HEK293 (cell line): ENCODE data around the gene PPEF1.

Experiments used
- CTCF ChIA-PET: fragments of 350-600 bp; formaldehyde crosslinking; extraction: SDS; loops from one replicate; lab custom pipeline; 2021; ENCODE audit warnings: antibody characterized with exemption; lab: Yijun Ruan, JAX
- POLR2A ChIA-PET: fragments of 300-600 bp; formaldehyde crosslinking; extraction: SDS; loops from one replicate; lab custom pipeline; 2020; ENCODE audit warnings: antibody characterized with exemption, inconsistent platforms; lab: Yijun Ruan, JAX
- H3K27ac ChIP-seq: fragments of 200-500 bp; sonication (Bioruptor generic); 2 replicates; pipeline ENCODE4 v1.5.1; 2014; ENCODE audit warnings: low read depth, low read length, control low read depth, inconsistent platforms; ENCODE audit errors: extremely low read depth
- H3K36me3 ChIP-seq, 2 experiments: fragments of 200-500 bp in 1 of 2; sonication (Bioruptor generic) in 1 of 2; 1 replicate in 1 of 2; 2 replicates in 1 of 2; pipeline ENCODE4 v1.5.1; 2014 to 2017; ENCODE audit warnings: inconsistent platforms in 2 of 2, low read length in 2 of 2; ENCODE audit not compliant: control insufficient read depth in 2 of 2, insufficient read depth in 1 of 2
- H3K4me1 ChIP-seq: fragments of 200-500 bp; sonication (Bioruptor generic); 2 replicates; pipeline ENCODE4 v1.5.1; 2014; ENCODE audit warnings: mild to moderate bottlenecking, low read length, inconsistent platforms; ENCODE audit not compliant: control insufficient read depth, insufficient read depth
- H3K4me3 ChIP-seq: 2 replicates; pipeline ENCODE4 v1.5.1; 2011; ENCODE audit warnings: low read depth, mild to moderate bottlenecking, control low read depth, low read length, moderate library complexity
- H3K9me3 ChIP-seq: fragments of 200-500 bp; sonication (Bioruptor generic); 2 replicates; pipeline ENCODE4 v1.5.1; 2014; ENCODE audit warnings: low read depth, low read length, inconsistent platforms; ENCODE audit not compliant: control insufficient read depth, insufficient read depth
- FEZF1 ChIP-seq: fragments of 450-650 bp; formaldehyde crosslinking; IDR thresholded peaks from 2 replicates; pipeline ENCODE4 v1.5.1; 2016; ENCODE audit warnings: missing biosample characterization, missing genetic modification characterization
- HOXC10 ChIP-seq: sonication (generic); formaldehyde crosslinking; IDR thresholded peaks from 2 replicates; pipeline ENCODE4 v1.8.1; 2023; ENCODE audit warnings: mild to moderate bottlenecking, missing genetic modification reagents
- OSR2 ChIP-seq: fragments of 450-650 bp; formaldehyde crosslinking; IDR thresholded peaks from 2 replicates; pipeline ENCODE4 v1.5.1; 2016; ENCODE audit warnings: missing biosample characterization, missing genetic modification characterization
- SALL2 ChIP-seq: fragments of 450-650 bp; formaldehyde crosslinking; IDR thresholded peaks from 2 replicates; pipeline ENCODE4 v1.5.0; 2017; ENCODE audit warnings: missing biosample characterization, mild to moderate bottlenecking, missing genetic modification characterization, borderline replicate concordance
- ZIC2 ChIP-seq: fragments of 450-650 bp; formaldehyde crosslinking; IDR thresholded peaks from 2 replicates; pipeline ENCODE4 v1.5.1; 2016; ENCODE audit warnings: missing biosample characterization, missing genetic modification characterization
- ZNF157 ChIP-seq: fragments of 450-650 bp; formaldehyde crosslinking; IDR thresholded peaks from 2 replicates; pipeline ENCODE4 v1.5.1; 2016; ENCODE audit warnings: missing biosample characterization, missing genetic modification characterization
- ZNF202 ChIP-seq: fragments of 450-650 bp; formaldehyde crosslinking; IDR thresholded peaks from 2 replicates; pipeline ENCODE4 v1.5.1; 2016; ENCODE audit warnings: missing biosample characterization, missing genetic modification characterization, borderline replicate concordance
- ZNF555 ChIP-seq: fragments of 450-650 bp; formaldehyde crosslinking; conservative IDR thresholded peaks from 2 replicates; pipeline ENCODE4 v1.5.1; 2017; ENCODE audit warnings: missing biosample characterization, mild to moderate bottlenecking, missing genetic modification characterization, inconsistent platforms
- ZNF707 ChIP-seq: fragments of 450-650 bp; formaldehyde crosslinking; IDR thresholded peaks from 2 replicates; pipeline ENCODE4 v1.5.1; 2016; ENCODE audit warnings: missing biosample characterization, missing genetic modification characterization
- ZXDB ChIP-seq: fragments of 450-650 bp; formaldehyde crosslinking; IDR thresholded peaks from 2 replicates; pipeline ENCODE4 v1.5.1; 2016; ENCODE audit warnings: missing biosample characterization, missing genetic modification characterization
- TF ChIP-seq, protein P1 (sequence below): fragments of 450-650 bp; formaldehyde crosslinking; IDR thresholded peaks from 2 replicates; pipeline ENCODE4 v1.5.0; 2017; ENCODE audit warnings: missing biosample characterization, missing genetic modification characterization, borderline replicate concordance
- TF ChIP-seq, protein P2 (sequence below): fragments of 450-650 bp; formaldehyde crosslinking; IDR thresholded peaks from 2 replicates; pipeline ENCODE4 v1.5.1; 2016; ENCODE audit warnings: missing biosample characterization, missing genetic modification characterization
- TF ChIP-seq, protein P3 (sequence below): fragments of 450-650 bp; formaldehyde crosslinking; conservative IDR thresholded peaks from 2 replicates; pipeline ENCODE4 v1.5.1; 2016; ENCODE audit warnings: low read depth, missing biosample characterization, missing genetic modification characterization
- TF ChIP-seq, protein P4 (sequence below): fragments of 450-650 bp; formaldehyde crosslinking; IDR thresholded peaks from 2 replicates; pipeline ENCODE4 v1.5.1; 2016; ENCODE audit warnings: missing biosample characterization, missing genetic modification characterization

The PPEF1 gene

DNA sequence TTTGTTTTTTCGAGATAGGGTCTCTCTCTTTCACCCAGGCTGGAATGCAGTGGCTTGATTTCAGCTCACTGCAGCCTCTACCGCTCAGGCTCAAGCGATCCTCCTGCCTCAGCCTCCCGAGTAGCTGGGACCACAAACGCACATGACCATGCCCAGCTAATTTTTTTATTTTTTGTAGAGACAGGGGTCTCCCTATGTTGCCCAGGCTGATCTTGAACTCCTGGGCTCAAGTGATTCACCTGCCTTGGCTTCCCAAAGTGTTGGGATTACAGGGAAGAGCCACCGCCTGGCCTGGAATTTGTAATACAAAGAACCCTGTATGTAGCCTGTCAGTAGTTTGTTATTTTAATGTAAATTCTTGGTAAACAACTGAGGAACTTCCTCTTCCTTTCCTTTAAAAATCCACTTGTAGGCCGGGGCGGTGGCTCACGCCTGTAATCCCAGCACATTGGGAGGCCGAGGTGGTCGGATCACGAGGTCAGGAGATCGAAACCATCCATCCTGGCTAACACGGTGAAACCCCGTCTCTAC, 157.0 kb downstream of the PPEF1 start:
- POLR2A ChIA-PET, result no interaction called here
- TF ChIP-seq ZNF202 (no peak), HOXC10 (CRISPR knock-in tag) (no peak), ZNF555 (tag by site-specific recombination) (no peak), ZXDB (tag by site-specific recombination) (no peak), ZIC2 (tag by site-specific recombination) (no peak), ZNF707 (tag by site-specific recombination) (no peak), OSR2 (tag by site-specific recombination) (no peak), SALL2 (tag by site-specific recombination) (no peak), FEZF1 (no peak), ZNF157 (no peak)
- TF ChIP-seq, protein P1, sequence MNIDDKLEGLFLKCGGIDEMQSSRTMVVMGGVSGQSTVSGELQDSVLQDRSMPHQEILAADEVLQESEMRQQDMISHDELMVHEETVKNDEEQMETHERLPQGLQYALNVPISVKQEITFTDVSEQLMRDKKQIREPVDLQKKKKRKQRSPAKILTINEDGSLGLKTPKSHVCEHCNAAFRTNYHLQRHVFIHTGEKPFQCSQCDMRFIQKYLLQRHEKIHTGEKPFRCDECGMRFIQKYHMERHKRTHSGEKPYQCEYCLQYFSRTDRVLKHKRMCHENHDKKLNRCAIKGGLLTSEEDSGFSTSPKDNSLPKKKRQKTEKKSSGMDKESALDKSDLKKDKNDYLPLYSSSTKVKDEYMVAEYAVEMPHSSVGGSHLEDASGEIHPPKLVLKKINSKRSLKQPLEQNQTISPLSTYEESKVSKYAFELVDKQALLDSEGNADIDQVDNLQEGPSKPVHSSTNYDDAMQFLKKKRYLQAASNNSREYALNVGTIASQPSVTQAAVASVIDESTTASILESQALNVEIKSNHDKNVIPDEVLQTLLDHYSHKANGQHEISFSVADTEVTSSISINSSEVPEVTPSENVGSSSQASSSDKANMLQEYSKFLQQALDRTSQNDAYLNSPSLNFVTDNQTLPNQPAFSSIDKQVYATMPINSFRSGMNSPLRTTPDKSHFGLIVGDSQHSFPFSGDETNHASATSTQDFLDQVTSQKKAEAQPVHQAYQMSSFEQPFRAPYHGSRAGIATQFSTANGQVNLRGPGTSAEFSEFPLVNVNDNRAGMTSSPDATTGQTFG (tag by site-specific recombination), result no peak
- TF ChIP-seq, protein P2, sequence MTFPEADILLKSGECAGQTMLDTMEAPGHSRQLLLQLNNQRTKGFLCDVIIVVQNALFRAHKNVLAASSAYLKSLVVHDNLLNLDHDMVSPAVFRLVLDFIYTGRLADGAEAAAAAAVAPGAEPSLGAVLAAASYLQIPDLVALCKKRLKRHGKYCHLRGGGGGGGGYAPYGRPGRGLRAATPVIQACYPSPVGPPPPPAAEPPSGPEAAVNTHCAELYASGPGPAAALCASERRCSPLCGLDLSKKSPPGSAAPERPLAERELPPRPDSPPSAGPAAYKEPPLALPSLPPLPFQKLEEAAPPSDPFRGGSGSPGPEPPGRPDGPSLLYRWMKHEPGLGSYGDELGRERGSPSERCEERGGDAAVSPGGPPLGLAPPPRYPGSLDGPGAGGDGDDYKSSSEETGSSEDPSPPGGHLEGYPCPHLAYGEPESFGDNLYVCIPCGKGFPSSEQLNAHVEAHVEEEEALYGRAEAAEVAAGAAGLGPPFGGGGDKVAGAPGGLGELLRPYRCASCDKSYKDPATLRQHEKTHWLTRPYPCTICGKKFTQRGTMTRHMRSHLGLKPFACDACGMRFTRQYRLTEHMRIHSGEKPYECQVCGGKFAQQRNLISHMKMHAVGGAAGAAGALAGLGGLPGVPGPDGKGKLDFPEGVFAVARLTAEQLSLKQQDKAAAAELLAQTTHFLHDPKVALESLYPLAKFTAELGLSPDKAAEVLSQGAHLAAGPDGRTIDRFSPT, result no peak
- TF ChIP-seq, protein P3, sequence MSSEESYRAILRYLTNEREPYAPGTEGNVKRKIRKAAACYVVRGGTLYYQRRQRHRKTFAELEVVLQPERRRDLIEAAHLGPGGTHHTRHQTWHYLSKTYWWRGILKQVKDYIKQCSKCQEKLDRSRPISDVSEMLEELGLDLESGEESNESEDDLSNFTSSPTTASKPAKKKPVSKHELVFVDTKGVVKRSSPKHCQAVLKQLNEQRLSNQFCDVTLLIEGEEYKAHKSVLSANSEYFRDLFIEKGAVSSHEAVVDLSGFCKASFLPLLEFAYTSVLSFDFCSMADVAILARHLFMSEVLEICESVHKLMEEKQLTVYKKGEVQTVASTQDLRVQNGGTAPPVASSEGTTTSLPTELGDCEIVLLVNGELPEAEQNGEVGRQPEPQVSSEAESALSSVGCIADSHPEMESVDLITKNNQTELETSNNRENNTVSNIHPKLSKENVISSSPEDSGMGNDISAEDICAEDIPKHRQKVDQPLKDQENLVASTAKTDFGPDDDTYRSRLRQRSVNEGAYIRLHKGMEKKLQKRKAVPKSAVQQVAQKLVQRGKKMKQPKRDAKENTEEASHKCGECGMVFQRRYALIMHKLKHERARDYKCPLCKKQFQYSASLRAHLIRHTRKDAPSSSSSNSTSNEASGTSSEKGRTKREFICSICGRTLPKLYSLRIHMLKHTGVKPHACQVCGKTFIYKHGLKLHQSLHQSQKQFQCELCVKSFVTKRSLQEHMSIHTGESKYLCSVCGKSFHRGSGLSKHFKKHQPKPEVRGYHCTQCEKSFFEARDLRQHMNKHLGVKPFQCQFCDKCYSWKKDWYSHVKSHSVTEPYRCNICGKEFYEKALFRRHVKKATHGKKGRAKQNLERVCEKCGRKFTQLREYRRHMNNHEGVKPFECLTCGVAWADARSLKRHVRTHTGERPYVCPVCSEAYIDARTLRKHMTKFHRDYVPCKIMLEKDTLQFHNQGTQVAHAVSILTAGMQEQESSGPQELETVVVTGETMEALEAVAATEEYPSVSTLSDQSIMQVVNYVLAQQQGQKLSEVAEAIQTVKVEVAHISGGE (tag by site-specific recombination), result no peak
- TF ChIP-seq, protein P4, sequence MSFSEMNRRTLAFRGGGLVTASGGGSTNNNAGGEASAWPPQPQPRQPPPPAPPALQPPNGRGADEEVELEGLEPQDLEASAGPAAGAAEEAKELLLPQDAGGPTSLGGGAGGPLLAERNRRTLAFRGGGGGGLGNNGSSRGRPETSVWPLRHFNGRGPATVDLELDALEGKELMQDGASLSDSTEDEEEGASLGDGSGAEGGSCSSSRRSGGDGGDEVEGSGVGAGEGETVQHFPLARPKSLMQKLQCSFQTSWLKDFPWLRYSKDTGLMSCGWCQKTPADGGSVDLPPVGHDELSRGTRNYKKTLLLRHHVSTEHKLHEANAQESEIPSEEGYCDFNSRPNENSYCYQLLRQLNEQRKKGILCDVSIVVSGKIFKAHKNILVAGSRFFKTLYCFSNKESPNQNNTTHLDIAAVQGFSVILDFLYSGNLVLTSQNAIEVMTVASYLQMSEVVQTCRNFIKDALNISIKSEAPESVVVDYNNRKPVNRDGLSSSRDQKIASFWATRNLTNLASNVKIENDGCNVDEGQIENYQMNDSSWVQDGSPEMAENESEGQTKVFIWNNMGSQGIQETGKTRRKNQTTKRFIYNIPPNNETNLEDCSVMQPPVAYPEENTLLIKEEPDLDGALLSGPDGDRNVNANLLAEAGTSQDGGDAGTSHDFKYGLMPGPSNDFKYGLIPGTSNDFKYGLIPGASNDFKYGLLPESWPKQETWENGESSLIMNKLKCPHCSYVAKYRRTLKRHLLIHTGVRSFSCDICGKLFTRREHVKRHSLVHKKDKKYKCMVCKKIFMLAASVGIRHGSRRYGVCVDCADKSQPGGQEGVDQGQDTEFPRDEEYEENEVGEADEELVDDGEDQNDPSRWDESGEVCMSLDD (tag by site-specific recombination), result no peak
- CTCF ChIA-PET, result interaction anchor here (0.8 kb wide), 1 partner anchor 23 kb away, joined by 4 read pairs; no protein-coding TSS in a partner anchor

More for the DNA sequence above, 157.0 kb downstream of the PPEF1 start:
- Histone ChIP-seq H3K4me1 (no peaks in the 10 kb centered on the region), H3K36me3 (no peaks in the 10 kb centered on the region), H3K27ac (no peak overlapping the region), H3K4me3 (no peak overlapping the region), H3K9me3 (no peaks in the 10 kb centered on the region)
